ENCODE results near the gene NHLRC4. TPM values are rescaled to one million over a fixed set of nuclear protein-coding genes. Genes with fewer than 3 reads are reported as not detected.

The NHLRC4 gene
- total RNA-seq, 2 donors from 2014 or later: 2.9 to 6.2 TPM

DNA sequence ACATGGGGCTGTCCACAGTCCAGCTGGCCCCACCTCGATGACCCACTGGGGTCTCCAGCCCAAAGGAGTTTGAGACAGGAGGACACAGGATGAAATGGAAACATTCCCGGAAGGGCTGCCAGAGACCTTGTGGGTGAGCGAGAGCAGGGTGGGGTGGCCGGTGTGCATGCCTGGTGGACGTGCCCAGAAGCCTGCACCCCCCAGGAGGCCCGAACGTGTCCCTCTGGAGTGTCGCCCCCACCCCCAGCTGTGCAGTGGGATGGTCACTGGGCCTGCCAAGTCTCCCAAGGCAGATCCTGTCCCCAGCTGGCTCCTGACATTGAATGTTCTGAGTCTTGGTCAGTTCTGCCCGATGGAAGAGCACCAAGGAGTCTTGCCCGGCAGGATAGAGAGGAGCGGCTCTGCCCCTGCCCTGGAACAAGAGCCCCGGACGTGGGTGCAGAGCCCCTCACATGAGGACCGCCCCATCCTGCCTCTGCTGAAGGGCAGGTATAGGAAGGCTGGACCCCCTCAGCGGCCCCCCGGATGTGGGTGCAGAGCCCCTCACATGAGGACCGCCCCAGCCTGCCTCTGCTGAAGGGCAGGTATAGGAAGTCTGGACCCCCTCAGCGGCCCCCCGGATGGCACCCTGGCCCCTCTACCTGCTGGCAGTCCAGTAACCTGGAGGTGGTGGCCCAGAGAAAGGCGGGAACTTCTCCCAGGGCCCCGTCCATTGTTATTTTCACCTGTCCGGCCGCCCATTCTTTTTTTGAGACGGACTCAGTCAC lies 42.3 kb upstream of the NHLRC4 start:
- Histone ChIP-seq H3K27ac (no peak overlapping the region), H3K4me1 (replicated peaks) (peaks cover 22% of the 10 kb centered on the region), H3K36me3 (no peaks in the 10 kb centered on the region), H3K9me3 (no peaks in the 10 kb centered on the region), H3K4me3 (no peak overlapping the region), H3K27me3 (replicated peaks; ENCODE audit: insufficient read depth) (no peaks in the 10 kb centered on the region)
- DNase-seq (ENCODE audit: low spot score): no peak
- intact Hi-C loops (cut with DNase I): no loop called here
- 80% methylated on average over 23 of the region's 24 CpGs for WGBS
- TF ChIP-seq, protein P1, sequence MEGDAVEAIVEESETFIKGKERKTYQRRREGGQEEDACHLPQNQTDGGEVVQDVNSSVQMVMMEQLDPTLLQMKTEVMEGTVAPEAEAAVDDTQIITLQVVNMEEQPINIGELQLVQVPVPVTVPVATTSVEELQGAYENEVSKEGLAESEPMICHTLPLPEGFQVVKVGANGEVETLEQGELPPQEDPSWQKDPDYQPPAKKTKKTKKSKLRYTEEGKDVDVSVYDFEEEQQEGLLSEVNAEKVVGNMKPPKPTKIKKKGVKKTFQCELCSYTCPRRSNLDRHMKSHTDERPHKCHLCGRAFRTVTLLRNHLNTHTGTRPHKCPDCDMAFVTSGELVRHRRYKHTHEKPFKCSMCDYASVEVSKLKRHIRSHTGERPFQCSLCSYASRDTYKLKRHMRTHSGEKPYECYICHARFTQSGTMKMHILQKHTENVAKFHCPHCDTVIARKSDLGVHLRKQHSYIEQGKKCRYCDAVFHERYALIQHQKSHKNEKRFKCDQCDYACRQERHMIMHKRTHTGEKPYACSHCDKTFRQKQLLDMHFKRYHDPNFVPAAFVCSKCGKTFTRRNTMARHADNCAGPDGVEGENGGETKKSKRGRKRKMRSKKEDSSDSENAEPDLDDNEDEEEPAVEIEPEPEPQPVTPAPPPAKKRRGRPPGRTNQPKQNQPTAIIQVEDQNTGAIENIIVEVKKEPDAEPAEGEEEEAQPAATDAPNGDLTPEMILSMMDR (IDR thresholded peaks at IDR 0.05): no peak
- TF ChIP-seq POLR2AphosphoS5 (IDR thresholded peaks at IDR 0.05) (no peak), POLR2A (IDR thresholded peaks at IDR 0.05) (no peak)

DNA sequence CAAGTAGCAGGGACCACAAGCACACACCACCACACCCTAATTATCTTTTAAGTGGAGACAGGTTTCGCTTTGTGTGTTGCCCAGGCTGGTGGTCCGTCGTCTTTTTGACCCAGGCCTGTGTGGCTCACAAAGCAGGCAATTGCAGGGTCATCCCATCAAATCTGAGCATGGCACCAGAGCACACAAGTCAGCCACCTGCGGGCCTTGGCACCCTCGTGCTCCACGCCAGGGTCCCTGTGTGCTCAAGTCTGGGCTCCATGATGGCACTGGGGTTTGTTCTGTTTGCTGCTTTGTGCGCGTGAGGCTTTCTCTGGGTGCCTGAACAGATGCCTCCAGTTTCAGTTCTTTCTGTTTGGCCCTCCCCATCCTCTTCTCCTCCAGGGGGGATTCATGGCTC lies 41.7 kb upstream of the NHLRC4 start:
- H3K27ac ChIP-seq: no peak overlapping the region
- peaks cover 22% of the 10 kb centered on the region for H3K4me1 ChIP-seq (replicated peaks)
- intact Hi-C loops (cut with DNase I): no loop called here
- no peaks in the 10 kb centered on the region for H3K9me3 ChIP-seq
- H3K4me3 ChIP-seq: no peak overlapping the region
- TF ChIP-seq, protein P1 (IDR thresholded peaks at IDR 0.05): no peak
- TF ChIP-seq POLR2A (IDR thresholded peaks at IDR 0.05) (no peak), POLR2AphosphoS5 (IDR thresholded peaks at IDR 0.05) (no peak)
- DNase-seq (ENCODE audit: low spot score): no peak
- 96% methylated on average over 8 of the region's 8 CpGs for WGBS
- H3K27me3 ChIP-seq (replicated peaks; ENCODE audit: insufficient read depth): no peaks in the 10 kb centered on the region
- H3K36me3 ChIP-seq: no peaks in the 10 kb centered on the region

DNA sequence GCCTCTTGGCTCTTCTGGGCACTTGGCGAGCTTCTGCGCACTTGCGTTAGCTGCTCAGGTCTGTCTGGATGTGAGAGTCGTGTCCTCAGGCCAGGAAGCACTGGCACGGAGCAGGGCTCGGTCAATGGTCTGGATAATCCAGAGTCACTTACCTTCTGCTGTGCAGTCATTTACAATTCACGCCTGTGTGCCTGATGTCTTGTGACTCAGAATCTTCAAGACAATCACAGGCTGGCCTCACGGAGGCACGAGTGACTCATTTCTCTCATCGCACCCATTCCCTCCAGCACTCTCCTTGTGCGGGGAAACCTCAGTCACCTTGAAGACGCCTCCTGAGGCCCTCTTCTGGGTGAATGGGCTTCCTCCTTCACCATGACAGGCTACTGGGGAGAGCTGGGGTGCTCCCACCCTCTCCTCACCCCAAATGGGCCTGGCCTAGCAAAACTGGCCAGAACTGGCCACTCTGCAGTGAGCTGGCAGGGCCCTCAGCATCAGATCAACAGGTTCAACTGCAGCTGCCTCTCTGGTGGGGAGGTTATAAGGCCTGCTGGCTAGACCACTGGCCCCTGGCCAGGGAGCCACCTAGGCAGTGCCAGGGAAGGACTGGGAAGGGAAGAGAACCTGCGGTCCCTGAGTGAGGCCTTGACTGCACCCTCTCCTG lies 41.2 kb upstream of the NHLRC4 start:
- Histone ChIP-seq H3K27ac (peak overlapping the region; percentile 26 to 97), H3K4me1 (replicated peaks) (peaks cover 22% of the 10 kb centered on the region), H3K27me3 (replicated peaks; ENCODE audit: insufficient read depth) (no peaks in the 10 kb centered on the region), H3K36me3 (no peaks in the 10 kb centered on the region), H3K9me3 (no peaks in the 10 kb centered on the region), H3K4me3 (peak overlapping the region in 1 of 2 donors; percentile 66)
- TF ChIP-seq POLR2AphosphoS5 (IDR thresholded peaks at IDR 0.05): no peak
- no peak for DNase-seq (ENCODE audit: low spot score)
- intact Hi-C loops (cut with DNase I): loop anchor here (2.0 kb wide), 1 partner anchor 101 kb away; the partner anchor contains the start of gene RAB11FIP3
- WGBS: 59% methylated on average over 13 of the region's 13 CpGs

DNA sequence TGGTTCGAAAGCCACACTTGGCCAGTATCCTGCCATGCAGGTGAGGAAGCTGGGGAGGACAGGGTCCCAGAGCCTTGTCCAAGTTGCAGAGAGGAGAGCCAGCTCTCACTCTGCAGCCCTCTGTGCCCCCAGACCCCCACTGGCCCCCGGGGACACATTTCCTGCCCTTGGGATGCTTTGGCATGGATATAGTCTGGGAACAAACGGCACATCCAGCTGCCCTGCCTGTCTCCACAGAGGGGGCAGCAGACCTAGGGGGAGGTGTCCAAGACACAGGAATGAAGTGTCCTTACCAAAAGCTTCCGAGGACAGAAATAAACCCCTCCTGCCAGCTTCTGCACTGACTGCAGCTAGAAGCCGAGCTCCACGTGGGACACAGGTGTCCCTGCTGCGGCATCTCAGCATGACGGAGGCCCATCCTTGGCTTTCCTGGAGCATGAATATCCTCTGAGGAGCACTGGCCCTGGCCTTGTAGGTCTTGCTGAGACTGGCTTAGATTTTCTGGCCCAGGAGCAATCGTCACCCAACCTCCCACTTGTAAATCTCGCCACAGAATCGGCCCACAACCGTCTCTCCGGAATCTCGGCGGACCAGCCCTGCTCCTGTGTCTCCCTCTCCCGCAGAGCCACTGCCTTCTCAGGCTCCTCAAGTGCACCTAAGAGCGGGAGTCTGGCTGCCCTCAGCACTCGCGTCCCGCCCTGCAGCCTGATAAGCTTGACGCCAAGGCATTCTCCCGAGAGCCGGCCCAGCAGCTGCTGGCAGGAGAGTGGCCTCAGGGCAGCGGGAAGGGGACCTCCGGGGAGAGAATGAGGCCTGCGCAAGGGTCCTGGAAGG lies 40.4 kb upstream of the NHLRC4 start:
- Histone ChIP-seq H3K27me3 (replicated peaks; ENCODE audit: insufficient read depth) (no peaks in the 10 kb centered on the region), H3K36me3 (no peaks in the 10 kb centered on the region), H3K4me1 (replicated peaks) (peaks cover 22% of the 10 kb centered on the region), H3K9me3 (no peaks in the 10 kb centered on the region), H3K27ac (peak overlapping the region; percentile 96 to 97), H3K4me3 (peak overlapping the region; percentile 47 to 66)
- no peak for DNase-seq (ENCODE audit: low spot score)
- TF ChIP-seq POLR2A (IDR thresholded peaks at IDR 0.05): no peak
- TF ChIP-seq, protein P1 (IDR thresholded peaks at IDR 0.05): no peak
- TF ChIP-seq POLR2AphosphoS5 (IDR thresholded peaks at IDR 0.05): no peak
- intact Hi-C loops (cut with DNase I): loop anchor here (2.0 kb wide), 1 partner anchor 102 kb away; the partner anchor contains the start of gene RAB11FIP3
- 4% methylated on average over 24 of the region's 26 CpGs for WGBS
